Astrocyte (in vitro differentiated cells and primary cell): ENCODE data around the gene SLC35F4. TPM values are rescaled to one million over a fixed set of nuclear protein-coding genes. Genes with fewer than 3 reads are reported as not detected.

Experiments used
- DNase-seq: peaks from one replicate; pipeline ENCODE4 v3.0.0-alpha.2; 2010; ENCODE audit warnings: low read depth
- FAIRE-seq: peaks from 2 replicates; lab custom pipeline; 2011; peaks lifted over from hg19 to GRCh38; lab: Jason Lieb, UNC
- H2AFZ ChIP-seq: 2 replicates; pipeline ENCODE4 v1.6.0; 2012; ENCODE audit warnings: low read depth, low read length, inconsistent platforms
- H3K27ac ChIP-seq: 2 replicates; pipeline ENCODE4 v1.5.1; 2011; ENCODE audit warnings: low read depth, low read length, inconsistent platforms
- H3K27me3 ChIP-seq: 2 replicates; pipeline ENCODE4 v1.6.0; 2011; ENCODE audit warnings: low read length, inconsistent platforms; ENCODE audit not compliant: insufficient read depth
- H3K36me3 ChIP-seq: 2 replicates; pipeline ENCODE4 v1.5.1; 2011; ENCODE audit warnings: low read length, inconsistent platforms; ENCODE audit not compliant: insufficient read depth
- H3K4me1 ChIP-seq: 2 replicates; pipeline ENCODE4 v1.5.1; 2011; ENCODE audit warnings: low read length, inconsistent platforms; ENCODE audit not compliant: insufficient read depth
- H3K4me2 ChIP-seq: 2 replicates; pipeline ENCODE4 v1.6.0; 2012; ENCODE audit warnings: low read length, inconsistent platforms
- H3K4me3 ChIP-seq: 2 replicates; pipeline ENCODE4 v1.5.1; 2011; ENCODE audit warnings: low read depth, mild to moderate bottlenecking, low read length, inconsistent platforms; ENCODE audit not compliant: insufficient read depth
- H3K79me2 ChIP-seq: 2 replicates; pipeline ENCODE4 v1.6.0; 2012; ENCODE audit warnings: mild to moderate bottlenecking, low read length, inconsistent platforms; ENCODE audit not compliant: insufficient read depth
- H3K9ac ChIP-seq: 2 replicates; pipeline ENCODE4 v1.6.0; 2012; ENCODE audit warnings: mild to moderate bottlenecking, low read length, inconsistent platforms
- H3K9me3 ChIP-seq: 2 replicates; pipeline ENCODE4 v1.5.1; 2012; ENCODE audit warnings: low read depth, mild to moderate bottlenecking, low read length, inconsistent platforms; ENCODE audit not compliant: insufficient read depth
- H4K20me1 ChIP-seq: 2 replicates; pipeline ENCODE4 v1.6.0; 2012; ENCODE audit warnings: low read length, inconsistent platforms; ENCODE audit not compliant: insufficient read depth
- H3K27ac Mint-ChIP-seq: one replicate; pipeline ENCODE4 v1.8.0; 2021; ENCODE audit warnings: mild to moderate bottlenecking, mixed read lengths; ENCODE audit not compliant: unreplicated experiment
- H3K27me3 Mint-ChIP-seq: one replicate; pipeline ENCODE4 v1.8.0; 2021; ENCODE audit warnings: low read depth, mixed read lengths; ENCODE audit not compliant: unreplicated experiment
- H3K36me3 Mint-ChIP-seq: one replicate; pipeline ENCODE4 v1.8.0; 2021; ENCODE audit warnings: low read depth, mixed read lengths; ENCODE audit not compliant: unreplicated experiment
- H3K4me1 Mint-ChIP-seq: one replicate; pipeline ENCODE4 v1.8.0; 2021; ENCODE audit warnings: low read depth, mixed read lengths; ENCODE audit not compliant: unreplicated experiment
- H3K4me3 Mint-ChIP-seq: one replicate; pipeline ENCODE4 v1.8.0; 2021; ENCODE audit warnings: mild to moderate bottlenecking, moderate library complexity, mixed read lengths; ENCODE audit not compliant: unreplicated experiment
- H3K9me3 Mint-ChIP-seq: one replicate; pipeline ENCODE4 v1.8.0; 2021; ENCODE audit warnings: mild to moderate bottlenecking, mixed read lengths; ENCODE audit not compliant: unreplicated experiment
- EZH2 ChIP-seq: IDR thresholded peaks from 2 replicates; pipeline ENCODE4 v1.6.1; 2012; ENCODE audit warnings: mild to moderate bottlenecking, low read length, inconsistent platforms; ENCODE audit not compliant: insufficient read depth
- total RNA-seq: library from RNA; stranded (reverse); gene quantifications from 2 replicates; pipeline ENCODE4 v1.2.1, GENCODE V29; 2021
- TF ChIP-seq, protein P1 (sequence below): IDR thresholded peaks from 2 replicates; pipeline ENCODE4 v1.5.1; 2011; ENCODE audit warnings: low read depth, mild to moderate bottlenecking, inconsistent platforms, low read length, moderate library complexity; ENCODE audit not compliant: insufficient read depth

Gene SLC35F4
- total RNA-seq, 1 donor from 2014 or later: not detected

DNA sequence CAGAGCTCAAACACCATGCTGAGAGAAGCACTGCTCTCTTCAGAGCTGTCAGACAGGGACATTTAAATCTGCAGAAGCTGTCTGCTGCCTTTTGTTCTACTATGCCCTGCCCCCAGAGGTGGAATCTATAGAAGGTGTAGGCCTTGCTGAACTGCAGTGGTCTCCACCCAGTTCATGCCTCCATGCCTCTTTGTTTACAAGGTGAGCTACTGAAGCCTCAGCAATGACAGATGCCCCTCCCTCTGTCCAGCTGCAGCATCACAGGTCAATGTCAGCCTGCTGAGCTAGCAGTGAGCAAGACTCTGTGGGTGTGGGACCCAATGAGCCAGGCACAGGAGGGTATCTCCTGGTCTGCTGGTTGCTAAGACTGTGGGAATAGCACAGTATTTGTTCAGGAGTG, 346.8 kb downstream of the SLC35F4 start:
- no peak overlapping the region for H3K4me2 ChIP-seq
- no peaks in the 10 kb centered on the region for H3K27me3 Mint-ChIP-seq
- no peaks in the 10 kb centered on the region for H3K4me1 ChIP-seq
- H3K36me3 ChIP-seq: no peaks in the 10 kb centered on the region
- no peak overlapping the region for H3K27ac Mint-ChIP-seq
- H3K27ac ChIP-seq: no peak overlapping the region
- H3K9me3 ChIP-seq: no peaks in the 10 kb centered on the region
- no peak for TF ChIP-seq EZH2
- TF ChIP-seq, protein P1, sequence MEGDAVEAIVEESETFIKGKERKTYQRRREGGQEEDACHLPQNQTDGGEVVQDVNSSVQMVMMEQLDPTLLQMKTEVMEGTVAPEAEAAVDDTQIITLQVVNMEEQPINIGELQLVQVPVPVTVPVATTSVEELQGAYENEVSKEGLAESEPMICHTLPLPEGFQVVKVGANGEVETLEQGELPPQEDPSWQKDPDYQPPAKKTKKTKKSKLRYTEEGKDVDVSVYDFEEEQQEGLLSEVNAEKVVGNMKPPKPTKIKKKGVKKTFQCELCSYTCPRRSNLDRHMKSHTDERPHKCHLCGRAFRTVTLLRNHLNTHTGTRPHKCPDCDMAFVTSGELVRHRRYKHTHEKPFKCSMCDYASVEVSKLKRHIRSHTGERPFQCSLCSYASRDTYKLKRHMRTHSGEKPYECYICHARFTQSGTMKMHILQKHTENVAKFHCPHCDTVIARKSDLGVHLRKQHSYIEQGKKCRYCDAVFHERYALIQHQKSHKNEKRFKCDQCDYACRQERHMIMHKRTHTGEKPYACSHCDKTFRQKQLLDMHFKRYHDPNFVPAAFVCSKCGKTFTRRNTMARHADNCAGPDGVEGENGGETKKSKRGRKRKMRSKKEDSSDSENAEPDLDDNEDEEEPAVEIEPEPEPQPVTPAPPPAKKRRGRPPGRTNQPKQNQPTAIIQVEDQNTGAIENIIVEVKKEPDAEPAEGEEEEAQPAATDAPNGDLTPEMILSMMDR: no peak
- no peak overlapping the region for H3K9ac ChIP-seq
- H3K9me3 Mint-ChIP-seq: peaks cover 11% of the 10 kb centered on the region
- FAIRE-seq (no peak), DNase-seq (no peak)
- H3K79me2 ChIP-seq: no peaks in the 10 kb centered on the region
- no peaks in the 10 kb centered on the region for H3K36me3 Mint-ChIP-seq
- H3K4me1 Mint-ChIP-seq: no peaks in the 10 kb centered on the region
- H3K4me3 Mint-ChIP-seq: no peak overlapping the region
- no peak overlapping the region for H3K4me3 ChIP-seq
- H4K20me1 ChIP-seq: no peaks in the 10 kb centered on the region
- no peaks in the 10 kb centered on the region for H3K27me3 ChIP-seq
- no peak overlapping the region for H2AFZ ChIP-seq
